RKO (cell line): ENCODE data around the gene CCT5.
A peak's percentile ranks its signal among the peaks of the same experiment; 100 is the strongest.
"Not testable (repeated sequence)": the region's sequence is repeated elsewhere in the genome, so short reads cannot be mapped to it uniquely, and the experiment has no call there.

Source experiments
- DNase-seq: peaks from one replicate; pipeline ENCODE4 v3.0.0-alpha.2; 2016; ENCODE audit warnings: low spot score

The CCT5 gene

DNA sequence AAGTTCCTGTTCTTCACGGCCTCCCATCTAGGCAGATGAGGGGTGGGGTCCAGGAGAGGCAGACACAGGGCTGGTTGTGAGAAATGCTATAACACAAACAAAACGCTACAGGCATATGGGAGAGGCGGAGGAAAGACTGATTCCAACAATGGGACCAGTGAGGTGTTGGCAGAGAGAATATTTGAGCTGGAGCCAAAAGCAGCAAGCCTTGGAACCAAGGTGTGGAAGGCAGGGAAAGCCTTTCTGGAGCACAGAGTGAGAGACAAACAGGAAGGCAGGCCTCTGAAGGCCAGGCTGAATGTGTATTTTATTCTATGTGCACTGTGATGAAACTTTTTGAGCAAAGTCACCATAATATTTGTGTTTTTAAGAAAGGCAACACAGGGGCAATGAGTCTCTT lies 3.3 kb upstream of the CCT5 start:
- no peak for DNase-seq

DNA sequence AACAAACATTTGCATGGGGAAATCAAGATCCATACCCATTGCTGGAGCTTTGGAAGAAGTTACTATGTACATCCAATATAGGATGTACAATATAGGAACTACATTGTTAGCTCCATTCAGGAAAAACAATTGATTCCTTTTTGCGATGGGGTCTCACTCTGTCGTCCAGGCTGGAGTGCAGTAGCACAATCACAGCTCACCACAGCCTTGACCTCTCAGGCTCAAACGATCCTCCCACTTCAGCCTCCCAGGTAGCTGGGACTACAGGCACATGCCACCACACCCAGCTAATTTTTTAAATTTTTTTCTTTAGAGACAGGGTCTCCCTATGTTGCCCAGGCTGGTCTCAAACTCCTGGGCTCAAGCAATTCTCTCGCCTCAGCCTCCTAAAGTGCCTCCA lies 2.9 kb upstream of the CCT5 start:
- not testable (repeated sequence) for DNase-seq

GRCh38 chr5:10248378-10249260 lies 1.5 kb upstream of the CCT5 start:
- DNase-seq: peak; percentile 48

DNA sequence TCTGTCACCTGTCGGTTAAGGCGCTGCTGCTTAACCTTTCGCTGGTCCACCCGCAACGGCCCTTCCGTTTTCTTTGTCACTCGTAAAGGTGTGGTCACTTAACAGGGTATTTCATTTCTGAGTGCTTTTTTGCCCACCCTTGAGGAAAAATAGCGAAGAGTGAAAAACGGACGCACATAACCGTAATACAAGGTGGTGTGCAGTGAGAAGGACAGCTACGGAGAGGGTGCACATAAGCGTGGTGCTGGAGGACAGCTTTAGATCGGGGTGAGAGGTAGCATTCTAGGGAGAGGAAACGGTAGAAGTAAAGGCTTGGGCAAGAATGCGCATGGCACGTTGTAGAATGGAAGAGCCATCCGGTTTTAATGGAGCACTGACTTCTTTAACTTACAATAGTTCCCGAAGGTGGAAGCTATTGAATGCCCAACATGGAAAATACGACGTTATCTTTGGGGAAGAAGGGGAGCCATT lies 761 bp downstream of the CCT5 start:
- peak; percentile 50 for DNase-seq

- peak; percentile 34 for DNase-seq
Measured at GRCh38 chr5:10251405-10251804, 1.3 kb downstream of the CCT5 start.

GRCh38 chr5:10253390-10253789 lies 3.3 kb downstream of the CCT5 start:
- DNase-seq: no peak

DNA sequence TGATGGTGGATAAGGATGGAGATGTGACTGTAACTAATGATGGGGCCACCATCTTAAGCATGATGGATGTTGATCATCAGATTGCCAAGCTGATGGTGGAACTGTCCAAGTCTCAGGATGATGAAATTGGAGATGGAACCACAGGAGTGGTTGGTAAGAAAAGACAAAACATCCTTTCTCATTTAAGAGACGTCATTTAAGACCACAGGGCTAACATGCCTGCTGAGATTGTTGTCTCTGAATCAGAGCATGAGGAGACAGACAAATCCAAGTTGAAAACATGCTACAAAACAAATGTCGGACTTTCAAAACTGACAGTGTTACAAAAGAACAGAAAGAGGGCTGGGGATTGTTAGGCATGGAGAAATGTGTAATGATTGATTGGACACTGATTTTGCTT lies 4.6 kb downstream of the CCT5 start:
- DNase-seq: no peak

DNA sequence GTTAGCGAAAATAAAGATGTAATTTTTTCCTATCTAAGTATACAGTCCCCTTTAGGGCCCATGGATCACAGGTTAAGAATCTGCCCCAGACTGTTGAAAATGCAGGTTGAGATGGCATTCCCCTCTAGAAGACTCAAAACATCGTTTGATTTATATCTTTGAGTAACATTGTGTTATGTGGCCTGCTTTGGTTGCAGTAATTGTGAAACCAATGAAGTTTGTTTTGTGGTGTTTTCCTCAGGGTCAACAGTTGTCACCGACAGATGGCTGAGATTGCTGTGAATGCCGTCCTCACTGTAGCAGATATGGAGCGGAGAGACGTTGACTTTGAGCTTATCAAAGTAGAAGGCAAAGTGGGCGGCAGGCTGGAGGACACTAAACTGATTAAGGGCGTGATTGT lies 7.8 kb downstream of the CCT5 start:
- DNase-seq: no peak

- no peak for DNase-seq
Measured at GRCh38 chr5:10259899-10260298, 9.8 kb downstream of the CCT5 start.

DNA sequence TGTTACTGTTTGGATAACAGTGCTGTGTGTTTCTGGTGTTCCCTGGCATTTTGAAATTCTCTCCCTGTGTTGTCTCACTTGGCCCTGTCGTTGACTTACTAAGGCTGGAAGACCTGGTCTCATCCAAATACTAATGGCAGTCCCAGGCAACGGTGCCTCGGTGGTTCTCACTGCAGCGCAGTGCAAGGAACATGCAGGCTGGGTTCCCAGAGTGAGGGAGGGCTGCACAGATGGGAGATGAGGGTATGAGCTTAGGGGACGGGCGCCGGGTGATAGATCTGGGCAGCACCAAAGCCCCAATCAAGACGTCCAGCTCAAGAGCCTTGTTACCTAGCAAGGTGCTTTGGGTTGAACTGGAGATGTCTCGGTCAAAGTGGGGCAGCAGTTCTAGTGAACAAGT lies 11.0 kb downstream of the CCT5 start:
- DNase-seq: no peak

- no peak for DNase-seq
Measured at GRCh38 chr5:10262121-10262774, 12.2 kb downstream of the CCT5 start.

DNA sequence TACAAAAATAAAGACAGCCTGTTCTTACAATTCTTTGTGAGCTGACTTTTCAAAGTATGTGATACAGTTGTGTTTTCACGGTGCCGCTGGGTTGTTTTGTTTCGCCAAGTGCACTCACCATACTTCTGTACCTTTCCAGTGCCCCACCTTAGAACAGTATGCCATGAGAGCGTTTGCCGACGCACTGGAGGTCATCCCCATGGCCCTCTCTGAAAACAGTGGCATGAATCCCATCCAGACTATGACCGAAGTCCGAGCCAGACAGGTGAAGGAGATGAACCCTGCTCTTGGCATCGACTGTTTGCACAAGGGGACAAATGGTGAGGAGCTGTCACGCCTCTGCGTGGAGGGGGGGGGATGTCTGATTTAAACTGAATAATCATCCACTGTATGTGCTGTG lies 12.9 kb downstream of the CCT5 start:
- DNase-seq: no peak

GRCh38 chr5:10264604-10265003 lies 14.5 kb downstream of the CCT5 start:
- no peak for DNase-seq

DNA sequence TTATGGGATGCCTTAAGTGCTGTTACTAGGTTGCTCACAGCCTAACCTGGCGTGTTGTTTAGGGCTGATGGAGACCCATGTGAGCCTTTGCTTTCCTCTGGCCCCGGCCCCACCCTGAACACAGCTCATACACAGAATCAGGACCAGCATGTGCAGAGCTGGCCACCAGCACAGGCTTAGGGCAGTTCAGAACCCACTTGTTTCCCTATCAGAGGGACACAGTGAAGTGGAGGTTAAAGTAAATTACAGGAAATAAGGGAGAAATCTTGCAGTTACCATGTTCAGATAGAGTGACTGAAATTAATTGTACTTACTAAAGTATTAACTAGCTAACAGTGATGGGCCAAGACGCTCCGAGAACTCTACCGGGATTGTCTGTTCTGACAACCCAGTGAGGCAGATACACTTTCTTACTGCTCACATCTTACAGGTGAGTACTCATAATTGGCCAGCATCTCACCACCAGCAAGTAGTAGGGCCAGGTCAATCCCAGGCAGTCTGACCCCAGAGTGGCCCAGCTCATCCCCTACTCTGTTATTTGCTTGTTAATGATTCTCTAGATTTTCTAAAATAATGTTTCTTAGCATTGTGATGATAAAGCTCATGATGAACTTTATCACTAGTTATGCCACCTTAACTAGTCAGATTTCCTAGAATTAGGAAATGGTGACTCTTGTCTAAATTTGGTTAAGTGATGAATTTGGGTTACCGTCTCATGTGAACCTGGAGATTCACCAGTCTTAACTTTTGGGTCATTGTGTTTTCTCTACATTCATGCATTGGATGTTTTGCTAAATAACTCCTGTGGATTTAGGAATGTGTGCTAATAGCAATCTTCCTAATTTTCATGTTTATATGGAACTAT lies 15.4 kb downstream of the CCT5 start:
- DNase-seq: no peak

GRCh38 chr5:10266137-10266536 lies 16.1 kb downstream of the CCT5 start:
- no peak for DNase-seq

DNA sequence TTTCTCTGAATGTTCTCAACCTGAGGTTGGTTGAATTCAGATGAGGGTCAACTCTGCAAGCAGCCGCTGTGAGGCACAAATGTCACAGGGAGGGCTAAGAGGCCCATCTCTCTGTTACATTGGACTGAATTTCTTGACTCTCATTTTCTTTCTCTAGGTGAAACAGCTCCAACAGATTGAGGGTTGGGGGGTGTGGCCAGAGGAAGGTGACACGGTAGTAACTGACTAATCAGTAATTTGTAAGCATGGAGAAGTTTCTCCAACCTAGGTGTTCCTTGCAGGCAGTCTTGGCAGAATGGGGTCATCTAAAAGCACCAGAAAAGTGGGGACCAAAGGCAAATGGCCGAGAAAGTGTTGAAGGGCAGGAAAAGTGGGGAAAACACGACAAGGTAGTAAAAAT lies 16.8 kb downstream of the CCT5 start:
- DNase-seq: no peak

DNA sequence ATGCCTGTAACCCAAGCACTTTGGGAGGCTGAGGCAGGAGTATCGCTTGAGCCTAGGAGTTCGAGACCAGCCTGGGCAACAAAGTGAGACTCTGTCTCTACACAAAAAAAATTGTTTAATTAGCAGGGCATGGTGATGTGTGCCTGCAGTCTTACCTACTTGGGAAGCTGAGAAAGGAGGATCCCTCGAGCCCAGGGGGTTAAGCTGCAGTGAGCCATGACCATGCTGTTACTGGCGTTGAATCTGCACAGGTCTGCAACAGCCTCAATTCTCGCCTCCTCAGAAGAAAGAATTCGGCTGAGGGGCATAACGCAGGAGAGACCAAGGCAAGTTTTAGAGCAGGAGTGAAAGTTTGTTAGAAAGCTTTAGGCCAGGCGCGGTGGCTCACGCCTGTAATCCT lies 18.0 kb downstream of the CCT5 start:
- no peak for DNase-seq

DNA sequence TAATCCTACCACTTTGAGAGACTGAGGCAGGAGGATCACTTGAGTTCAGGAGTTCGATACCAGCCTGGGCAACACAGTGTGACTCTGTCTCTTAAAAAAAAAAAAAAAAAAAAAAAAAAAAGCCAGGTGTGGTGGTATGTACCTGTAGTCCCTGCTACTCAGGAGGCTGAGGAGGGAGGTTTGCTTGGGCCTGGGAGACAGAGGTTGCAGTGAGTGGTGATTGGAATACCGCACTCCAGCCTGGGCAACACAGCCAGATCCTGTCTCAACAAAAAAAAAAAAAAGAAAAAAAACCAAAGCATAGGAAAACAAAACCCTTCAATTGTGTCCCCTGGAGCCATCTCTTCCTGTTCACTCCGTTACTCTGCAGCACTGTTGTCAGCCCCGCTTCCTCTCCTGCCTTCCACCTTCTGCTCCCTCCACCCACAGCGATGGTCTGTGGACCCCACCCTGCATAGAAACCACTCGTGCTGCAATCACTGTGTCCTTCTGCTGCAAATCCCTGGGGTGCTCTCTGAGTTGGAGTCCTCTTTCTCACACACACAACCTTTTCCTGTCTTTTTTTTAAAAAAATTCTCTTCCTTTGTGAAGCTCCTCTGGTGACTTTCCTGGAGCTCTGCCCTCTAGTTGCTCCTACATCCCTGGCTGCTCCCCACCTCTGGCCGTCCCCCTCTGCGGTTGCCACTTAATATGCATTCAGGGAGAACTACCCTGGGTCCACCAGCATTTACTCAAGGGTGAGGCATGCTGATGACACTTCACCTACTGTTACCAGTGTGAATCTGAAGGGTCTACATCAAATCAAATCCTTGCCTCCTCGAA lies 22.2 kb downstream of the CCT5 start:
- no peak for DNase-seq

- DNase-seq: not testable (repeated sequence)
Measured at GRCh38 chr5:10272875-10273209, 22.8 kb downstream of the CCT5 start.

GRCh38 chr5:10275460-10275859 lies 25.4 kb downstream of the CCT5 start:
- no peak for DNase-seq

DNA sequence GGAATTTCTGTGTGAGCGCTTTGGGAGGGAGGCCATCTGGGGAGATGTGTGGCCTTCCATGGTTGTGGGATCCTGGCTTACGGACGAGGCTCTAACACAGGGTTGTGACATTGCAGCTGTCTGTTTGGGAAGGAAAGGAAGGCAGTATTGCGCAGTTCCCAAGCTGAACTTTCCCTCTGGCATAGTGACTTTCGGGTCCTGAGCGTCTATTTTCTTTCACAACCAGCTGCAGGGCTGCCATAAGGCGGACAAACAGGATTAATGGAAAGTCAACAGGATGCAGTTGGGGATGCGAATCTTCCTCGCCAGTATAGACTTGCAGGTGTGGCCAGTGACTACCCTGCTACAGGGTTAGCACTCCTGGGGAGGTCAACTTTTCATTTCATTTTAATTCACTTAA lies 25.9 kb downstream of the CCT5 start:
- no peak for DNase-seq

DNA sequence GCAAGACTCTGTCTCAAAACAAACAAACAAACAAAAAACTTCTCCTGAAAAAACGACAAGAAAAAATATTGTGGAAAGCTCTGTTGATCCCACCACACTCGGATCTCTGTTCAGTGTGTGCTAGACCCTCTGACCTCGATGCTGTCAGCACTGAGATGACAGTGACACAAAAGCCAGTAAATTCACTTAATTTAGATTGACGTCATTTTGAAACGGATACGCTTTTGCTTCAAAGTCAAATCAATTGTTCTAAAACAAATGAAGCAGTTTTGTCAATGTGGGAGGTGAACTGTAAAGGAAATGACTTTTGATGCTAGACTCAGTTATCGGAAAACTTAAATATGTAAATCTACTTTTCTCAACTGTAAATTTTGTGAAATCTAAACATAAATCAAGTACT lies 26.6 kb downstream of the CCT5 start:
- DNase-seq: no peak
